CD4-positive, alpha-beta T cell treated with Interleukin-15 for 1 hour (primary cell): ENCODE measurements around the gene KATNIP.
"Not testable (repeated sequence)": the region's sequence is repeated elsewhere in the genome, so short reads cannot be mapped to it uniquely, and the experiment has no call there.

ENCODE experiments used
- DNase-seq: peaks from one replicate; pipeline ENCODE4 v3.0.0-alpha.2; 2020

The KATNIP gene

GRCh38 chr16:27539120-27539519 lies 10.8 kb upstream of the KATNIP start:
- DNase-seq = no peak

GRCh38 chr16:27539636-27540035 lies 10.3 kb upstream of the KATNIP start:
- DNase-seq = no peak

GRCh38 chr16:27543801-27544200 lies 6.1 kb upstream of the KATNIP start:
- DNase-seq = no peak

- DNase-seq = no peak
Observed at GRCh38 chr16:27544671-27545070, 5.3 kb upstream of the KATNIP start.

DNA sequence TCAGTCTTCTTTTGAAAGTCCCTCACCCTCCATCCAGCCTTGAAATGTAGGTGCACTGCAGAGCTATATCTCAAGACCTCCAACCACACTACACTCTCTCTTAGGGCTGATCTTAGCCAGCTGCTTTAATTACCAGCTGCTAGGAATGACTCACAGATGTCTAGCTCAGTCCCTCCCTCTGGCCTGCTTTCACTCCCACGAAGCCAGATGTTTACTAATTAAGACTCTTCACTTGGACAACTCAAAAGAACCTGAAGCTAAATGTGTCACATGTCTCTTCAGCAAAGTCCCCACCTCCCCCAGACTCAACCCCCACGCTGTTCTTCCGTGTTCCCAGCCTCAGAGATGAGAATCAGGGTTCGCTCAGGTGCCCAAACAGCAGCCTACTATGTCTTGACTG lies 2.8 kb upstream of the KATNIP start:
- no peak for DNase-seq

DNA sequence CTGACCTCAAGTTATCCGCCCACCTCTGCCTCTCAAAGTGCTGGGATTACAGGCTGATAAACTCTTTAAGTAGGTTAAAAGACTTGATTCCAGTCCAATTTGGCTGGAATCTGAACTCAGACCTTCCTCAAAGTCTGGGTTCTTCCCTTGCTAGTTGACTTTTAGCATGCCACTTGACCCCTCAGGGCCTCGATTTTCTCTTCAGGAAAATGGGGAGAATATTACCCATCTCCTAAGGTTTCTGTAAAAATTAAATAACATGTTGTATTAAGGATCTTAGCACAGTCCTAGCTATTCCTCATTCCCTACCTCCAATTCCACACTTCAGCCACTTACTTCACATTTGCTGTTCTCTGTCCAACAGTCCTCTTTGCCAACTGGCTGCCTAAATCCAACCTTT lies 2.1 kb upstream of the KATNIP start:
- DNase-seq = no peak

DNA sequence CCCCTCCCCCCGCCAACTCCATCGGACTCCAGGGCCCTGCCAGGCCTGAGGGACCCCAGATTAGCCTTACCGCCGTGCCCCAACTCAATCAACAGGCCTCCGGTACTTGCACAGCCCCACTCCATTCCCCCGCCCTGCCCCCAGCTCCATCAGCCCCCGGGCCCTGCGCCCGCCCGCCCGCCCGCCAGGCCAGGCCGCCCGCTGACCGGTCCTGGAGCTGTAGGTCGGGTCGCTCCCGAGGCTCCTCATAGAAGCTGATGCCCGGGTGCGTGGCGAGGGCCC lies 539 bp upstream of the KATNIP start:
- no peak for DNase-seq

DNA sequence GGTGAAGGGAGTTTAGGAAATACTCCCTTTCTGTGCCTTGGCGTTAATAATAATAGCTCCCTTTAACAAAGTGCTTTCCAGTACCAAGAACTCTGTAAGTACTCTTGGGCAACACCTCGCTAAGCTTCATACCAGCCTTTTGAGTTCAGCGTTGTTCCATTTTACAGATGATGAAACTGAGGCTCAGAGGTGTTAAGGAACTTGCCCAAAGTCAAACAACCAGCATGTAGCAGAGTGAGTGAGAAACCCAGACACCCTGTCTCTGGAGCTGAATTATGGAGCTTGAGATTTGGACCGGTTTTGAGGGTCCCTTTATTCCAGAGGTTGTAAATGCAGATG lies 607 bp downstream of the KATNIP start:
- no peak for DNase-seq

- no peak for DNase-seq
Observed at GRCh38 chr16:27551036-27551435, 1.1 kb downstream of the KATNIP start.

GRCh38 chr16:27556471-27556870 lies 6.5 kb downstream of the KATNIP start:
- no peak for DNase-seq

- DNase-seq = no peak
Observed at GRCh38 chr16:27558434-27558833, 8.5 kb downstream of the KATNIP start.

DNA sequence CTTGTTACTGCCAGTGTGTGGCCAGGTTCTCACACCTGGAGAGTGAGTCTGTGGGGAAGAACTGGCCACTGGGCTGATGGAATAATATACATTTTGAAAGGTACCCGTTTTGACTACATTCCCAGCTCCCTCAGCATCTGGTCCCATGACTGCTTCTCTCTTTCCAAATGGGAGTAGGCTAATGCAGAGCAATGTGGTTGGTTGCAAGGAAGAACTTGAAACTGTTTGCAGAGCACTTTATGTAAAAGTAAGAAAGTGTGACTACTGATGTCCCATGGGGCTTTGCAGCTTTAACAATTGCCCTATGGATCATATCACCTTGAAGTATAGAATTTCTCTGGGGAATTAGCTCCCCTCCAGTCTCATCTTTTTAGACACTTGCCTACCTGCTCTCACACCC lies 9.0 kb downstream of the KATNIP start:
- DNase-seq = no peak

DNA sequence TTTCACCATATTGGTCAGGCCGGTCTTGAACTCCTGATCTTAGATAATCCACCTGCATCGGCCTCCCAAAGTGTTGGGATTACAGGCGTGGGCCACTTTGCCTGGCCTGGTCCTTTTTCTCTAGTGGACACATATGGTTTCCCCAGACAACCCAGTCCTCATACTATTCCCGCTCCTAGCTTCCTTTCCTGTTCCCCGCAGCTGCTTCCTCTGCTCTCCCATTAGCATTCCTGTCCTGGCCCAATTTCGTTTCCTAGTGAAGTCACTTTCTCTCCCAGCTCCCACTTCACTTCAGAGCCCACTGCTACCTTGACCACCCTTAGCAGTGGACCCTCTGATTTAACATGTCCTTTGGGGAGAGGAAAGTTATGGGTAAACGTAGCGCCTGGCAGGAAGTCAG lies 11.3 kb downstream of the KATNIP start:
- no peak for DNase-seq

DNA sequence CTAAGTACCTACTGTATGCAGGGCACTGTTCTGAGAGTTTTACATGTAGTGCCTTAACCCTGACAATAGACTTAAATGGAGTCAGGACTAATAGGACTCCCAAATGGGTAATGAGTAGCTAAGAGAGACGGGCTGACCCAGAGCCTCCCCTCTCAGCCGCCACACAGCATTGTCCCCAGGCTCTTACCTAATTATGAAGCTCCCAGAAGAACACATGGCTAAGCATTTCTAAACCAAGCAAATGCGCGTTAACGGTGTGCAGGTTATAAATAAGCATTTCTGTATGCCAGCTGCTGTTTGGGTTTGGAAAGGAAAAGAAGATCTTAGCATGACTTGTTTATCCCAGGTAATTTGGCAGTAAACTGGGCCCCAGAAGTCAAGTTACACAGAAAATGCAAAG lies 14.3 kb downstream of the KATNIP start:
- no peak for DNase-seq

DNA sequence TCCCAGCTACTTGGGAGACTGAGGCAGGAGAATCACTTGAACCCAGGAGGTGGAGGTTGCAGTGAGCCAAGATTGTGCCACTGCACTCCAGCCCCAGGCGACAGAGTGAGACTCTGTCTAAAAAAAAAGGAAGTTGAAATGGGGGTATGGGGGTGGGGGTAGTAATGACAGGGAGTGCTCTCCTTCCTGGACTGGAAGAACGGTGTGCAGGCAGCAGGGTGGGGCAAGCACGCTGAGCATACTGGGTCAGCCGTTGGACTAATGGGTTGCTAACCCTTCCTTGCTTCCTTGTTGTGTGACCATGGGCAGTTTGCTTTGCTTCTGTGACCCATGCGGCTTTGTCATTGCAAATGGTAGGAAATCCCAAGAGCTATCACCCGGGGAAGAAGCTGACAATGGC lies 16.5 kb downstream of the KATNIP start:
- DNase-seq = peak; percentile 18

DNA sequence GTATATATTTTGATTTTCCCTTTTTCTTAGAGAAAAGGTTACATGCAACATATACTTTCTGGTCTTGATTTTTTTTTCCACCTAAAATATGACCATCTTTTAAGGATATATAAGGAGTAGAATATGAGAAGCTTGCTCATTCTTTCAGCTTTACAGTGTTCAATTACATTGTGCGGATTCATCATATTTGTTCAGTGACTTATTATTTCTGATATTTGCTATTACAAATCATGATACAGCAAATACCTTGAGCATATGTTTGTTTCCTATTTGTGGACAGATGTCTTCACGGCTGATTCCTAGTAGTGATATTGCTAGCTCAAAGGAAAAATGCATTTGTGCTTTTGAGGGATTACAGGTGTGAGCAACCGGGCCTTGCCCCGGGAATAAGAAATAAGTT lies 18.1 kb downstream of the KATNIP start:
- DNase-seq = no peak

GRCh38 chr16:27570986-27571385 lies 21.0 kb downstream of the KATNIP start:
- not testable (repeated sequence) for DNase-seq

DNA sequence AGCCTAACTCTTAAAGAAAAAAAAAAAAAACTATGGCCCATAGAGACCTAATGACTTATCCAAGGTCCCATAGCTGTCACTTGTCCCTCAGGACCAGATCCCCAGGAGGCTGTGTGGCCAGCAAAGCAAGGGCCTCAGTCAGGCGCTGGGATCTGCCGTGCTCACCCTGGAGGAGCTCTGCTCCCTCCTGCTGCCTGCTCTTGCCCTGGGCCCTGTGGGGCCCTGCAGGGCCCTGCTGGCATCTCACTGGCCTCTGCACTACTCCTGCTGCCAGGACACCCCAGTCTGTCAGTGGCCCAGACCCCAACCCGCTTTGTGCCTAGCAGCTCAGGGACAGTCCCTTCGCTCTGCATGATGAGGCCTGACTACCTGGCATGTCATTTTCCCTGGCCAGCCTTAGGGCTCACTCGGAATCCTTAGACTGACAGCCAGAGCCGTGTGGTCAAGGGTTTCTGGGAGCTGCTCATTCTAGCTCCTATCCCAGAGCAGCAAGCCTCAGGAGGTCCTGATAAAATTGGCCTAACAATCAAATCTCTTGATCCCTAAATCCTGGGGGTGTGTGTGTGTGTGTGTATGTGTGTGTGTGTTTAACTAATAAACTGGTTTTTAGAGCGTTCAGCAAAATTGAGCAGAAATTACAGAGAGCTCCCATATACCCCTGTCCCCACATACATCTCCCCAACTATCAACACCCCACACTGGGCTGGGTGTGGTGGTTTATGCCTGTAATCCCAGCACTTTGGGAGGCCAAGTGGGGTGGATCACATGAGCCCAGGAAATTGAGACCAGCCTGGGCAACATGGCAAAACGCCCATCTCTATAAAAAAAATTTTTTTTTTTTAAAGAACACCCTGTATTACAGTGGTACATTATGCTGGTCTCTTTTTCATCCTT lies 21.7 kb downstream of the KATNIP start:
- DNase-seq = no peak

- DNase-seq = no peak
Observed at GRCh38 chr16:27572711-27573110, 22.8 kb downstream of the KATNIP start.

GRCh38 chr16:27576729-27577128 lies 26.8 kb downstream of the KATNIP start:
- DNase-seq = no peak

- DNase-seq = no peak
Observed at GRCh38 chr16:27579087-27579980, 29.4 kb downstream of the KATNIP start.

- no peak for DNase-seq
Observed at GRCh38 chr16:27582883-27583282, 32.9 kb downstream of the KATNIP start.

DNA sequence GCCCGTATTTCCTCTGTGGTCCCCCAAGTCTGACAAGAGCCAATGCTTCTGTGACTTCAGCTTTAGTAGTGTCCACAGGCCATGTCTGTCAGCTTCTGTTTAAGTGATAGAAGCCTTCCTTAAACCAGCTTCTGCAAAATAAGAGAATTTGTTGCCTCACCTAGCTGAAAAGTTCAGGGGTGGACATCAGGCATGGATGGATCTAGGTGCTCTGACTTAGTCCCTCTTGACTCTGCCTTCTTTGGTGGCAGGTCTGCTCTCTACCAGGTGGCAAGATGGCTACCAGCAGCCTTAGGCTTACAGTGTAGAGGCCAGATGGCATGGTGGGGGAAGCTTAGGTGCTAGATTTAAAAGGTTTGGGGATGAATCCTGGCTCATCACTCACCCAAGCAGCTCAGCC lies 33.7 kb downstream of the KATNIP start:
- DNase-seq = no peak

DNA sequence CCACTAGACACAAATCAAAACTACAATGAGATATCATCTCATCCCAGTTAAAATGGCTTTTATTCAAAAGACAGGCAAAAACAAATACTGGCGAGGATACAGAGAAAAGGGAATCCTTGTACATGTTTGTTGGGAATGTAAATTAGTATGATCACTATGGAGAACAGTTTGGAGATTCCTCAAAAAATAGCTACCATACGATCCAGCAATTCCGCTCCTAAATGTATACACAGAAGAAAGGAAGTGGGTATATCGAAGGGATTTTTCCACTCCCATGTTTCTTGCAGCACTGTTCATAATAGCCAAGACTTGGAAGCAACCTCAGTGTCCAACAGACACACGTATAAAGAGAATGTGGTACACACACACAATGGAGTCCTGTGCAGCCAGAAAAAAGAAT lies 35.3 kb downstream of the KATNIP start:
- DNase-seq = no peak
